Hepatic stellate cell (primary cell): ENCODE results near the gene EIF1.
A peak's percentile ranks its signal among the peaks of the same experiment; 100 is the strongest.
"Not testable (repeated sequence)": the region's sequence is repeated elsewhere in the genome, so short reads cannot be mapped to it uniquely, and the experiment has no call there.

ENCODE experiments used
- DNase-seq: peaks from one replicate; pipeline ENCODE4 v3.0.0; 2011; ENCODE audit warnings: low spot score

The EIF1 gene

GRCh38 chr17:41678907-41679739 is 9.6 kb upstream of the EIF1 start:
- DNase-seq = no peak

GRCh38 chr17:41679740-41680425 is 8.8 kb upstream of the EIF1 start:
- DNase-seq = no peak

- no peak for DNase-seq
Observed at GRCh38 chr17:41680426-41681040, 8.2 kb upstream of the EIF1 start.

- no peak for DNase-seq
Observed at GRCh38 chr17:41681776-41682175, 6.9 kb upstream of the EIF1 start.

GRCh38 chr17:41682631-41683030 is 6.1 kb upstream of the EIF1 start:
- DNase-seq = no peak

GRCh38 chr17:41683441-41684007 is 5.2 kb upstream of the EIF1 start:
- no peak for DNase-seq

GRCh38 chr17:41684035-41684434 is 4.7 kb upstream of the EIF1 start:
- no peak for DNase-seq

GRCh38 chr17:41685753-41686152 is 2.9 kb upstream of the EIF1 start:
- DNase-seq = not testable (repeated sequence)

- DNase-seq = no peak
Observed at GRCh38 chr17:41686281-41686680, 2.4 kb upstream of the EIF1 start.

GRCh38 chr17:41687828-41688640 is 651 bp upstream of the EIF1 start:
- no peak for DNase-seq

- DNase-seq = no peak
Observed at GRCh38 chr17:41689497-41690299, 1.0 kb downstream of the EIF1 start.

- DNase-seq = no peak
Observed at GRCh38 chr17:41690497-41690896, 1.8 kb downstream of the EIF1 start.

- no peak for DNase-seq
Observed at GRCh38 chr17:41691031-41691777, 2.5 kb downstream of the EIF1 start.

- DNase-seq = no peak
Observed at GRCh38 chr17:41692722-41693521, 4.2 kb downstream of the EIF1 start.

- DNase-seq = no peak
Observed at GRCh38 chr17:41695134-41695661, 6.5 kb downstream of the EIF1 start.

GRCh38 chr17:41695954-41696757 is 7.5 kb downstream of the EIF1 start:
- peak; percentile 83 for DNase-seq

- DNase-seq = peak; percentile 74
Observed at GRCh38 chr17:41697122-41697962, 8.7 kb downstream of the EIF1 start.
